ENCODE data around the gene MPRIP.

MPRIP gene

GRCh38 chr17:17052462-17053221, 10.4 kb downstream of the MPRIP start:
- no peak for DNase-seq

- no peak for DNase-seq
Measured at GRCh38 chr17:17053446-17054379, 11.5 kb downstream of the MPRIP start.

GRCh38 chr17:17054636-17055035, 12.4 kb downstream of the MPRIP start:
- no peak for DNase-seq

GRCh38 chr17:17055286-17056155, 13.3 kb downstream of the MPRIP start:
- DNase-seq = no peak

- no peak for DNase-seq
Measured at GRCh38 chr17:17056156-17056539, 13.9 kb downstream of the MPRIP start.

GRCh38 chr17:17057057-17057551, 14.8 kb downstream of the MPRIP start:
- DNase-seq = no peak

GRCh38 chr17:17058304-17058703, 16.0 kb downstream of the MPRIP start:
- no peak for DNase-seq

GRCh38 chr17:17059301-17059890, 17.1 kb downstream of the MPRIP start:
- no peak for DNase-seq

- DNase-seq = no peak
Measured at GRCh38 chr17:17060001-17060922, 18.0 kb downstream of the MPRIP start.

GRCh38 chr17:17060930-17061329, 18.7 kb downstream of the MPRIP start:
- no peak for DNase-seq

GRCh38 chr17:17061516-17061915, 19.3 kb downstream of the MPRIP start:
- DNase-seq = no peak

GRCh38 chr17:17062356-17062755, 20.1 kb downstream of the MPRIP start:
- no peak for DNase-seq

- no peak for DNase-seq
Measured at GRCh38 chr17:17062866-17063265, 20.6 kb downstream of the MPRIP start.

GRCh38 chr17:17063546-17064122, 21.4 kb downstream of the MPRIP start:
- no peak for DNase-seq

GRCh38 chr17:17064322-17064721, 22.1 kb downstream of the MPRIP start:
- no peak for DNase-seq

- no peak for DNase-seq
Measured at GRCh38 chr17:17066021-17066420, 23.8 kb downstream of the MPRIP start.

- no peak for DNase-seq
Measured at GRCh38 chr17:17067257-17067656, 25.0 kb downstream of the MPRIP start.

- DNase-seq = no peak
Measured at GRCh38 chr17:17069849-17070248, 27.6 kb downstream of the MPRIP start.

GRCh38 chr17:17070931-17071330, 28.7 kb downstream of the MPRIP start:
- DNase-seq = no peak

GRCh38 chr17:17071531-17072360, 29.5 kb downstream of the MPRIP start:
- DNase-seq = no peak

Measured in SW 1271 (cell line).